AG04449 (cell line): ENCODE data around the gene FOXP1.

ENCODE experiments used
- CTCF ChIA-PET: fragments of 350-600 bp; formaldehyde crosslinking; extraction: SDS; loops from one replicate; lab custom pipeline; 2021; ENCODE audit warnings: antibody characterized with exemption; lab: Yijun Ruan, JAX
- POLR2A ChIA-PET: fragments of 400-600, 350-600 bp; formaldehyde crosslinking; extraction: SDS; loops from one replicate; lab custom pipeline; 2020; ENCODE audit warnings: antibody characterized with exemption, inconsistent platforms; lab: Yijun Ruan, JAX
- DNase-seq: peaks from one replicate; pipeline ENCODE4 v3.0.0-alpha.2; 2010; ENCODE audit warnings: low read depth, low spot score
- H3K4me3 ChIP-seq: 2 replicates; pipeline ENCODE4 v1.5.1; 2011; ENCODE audit warnings: low read depth, mild to moderate bottlenecking, control low read depth, low read length
- TF ChIP-seq, protein P1 (sequence below): IDR thresholded peaks from one replicate; pipeline ENCODE4 v1.5.1; 2011; ENCODE audit warnings: mild to moderate bottlenecking, moderate library complexity, low read length, control low read depth, inconsistent platforms; ENCODE audit not compliant: insufficient read depth; ENCODE audit errors: missing control alignments

FOXP1 gene

DNA sequence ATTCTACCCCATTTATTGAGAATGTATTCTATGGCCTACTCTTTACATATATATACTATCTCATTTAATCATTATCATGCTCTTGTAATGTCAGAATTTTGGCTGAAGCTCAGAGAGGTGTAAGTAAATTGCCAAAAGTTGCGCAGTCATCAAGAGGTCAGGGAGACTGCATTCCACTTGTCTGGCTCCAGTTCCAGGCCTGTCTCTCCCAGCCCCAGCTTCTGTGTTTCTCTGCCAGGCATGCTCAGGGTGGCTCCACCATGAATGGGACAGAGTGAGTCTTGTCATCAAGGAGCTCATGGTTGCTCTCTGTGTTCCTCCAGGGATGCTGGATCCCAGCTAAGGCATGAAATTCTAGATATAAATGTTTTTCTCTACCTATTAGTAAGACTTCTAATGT lies 635.9 kb downstream of the FOXP1 start:
- TF ChIP-seq, protein P1, sequence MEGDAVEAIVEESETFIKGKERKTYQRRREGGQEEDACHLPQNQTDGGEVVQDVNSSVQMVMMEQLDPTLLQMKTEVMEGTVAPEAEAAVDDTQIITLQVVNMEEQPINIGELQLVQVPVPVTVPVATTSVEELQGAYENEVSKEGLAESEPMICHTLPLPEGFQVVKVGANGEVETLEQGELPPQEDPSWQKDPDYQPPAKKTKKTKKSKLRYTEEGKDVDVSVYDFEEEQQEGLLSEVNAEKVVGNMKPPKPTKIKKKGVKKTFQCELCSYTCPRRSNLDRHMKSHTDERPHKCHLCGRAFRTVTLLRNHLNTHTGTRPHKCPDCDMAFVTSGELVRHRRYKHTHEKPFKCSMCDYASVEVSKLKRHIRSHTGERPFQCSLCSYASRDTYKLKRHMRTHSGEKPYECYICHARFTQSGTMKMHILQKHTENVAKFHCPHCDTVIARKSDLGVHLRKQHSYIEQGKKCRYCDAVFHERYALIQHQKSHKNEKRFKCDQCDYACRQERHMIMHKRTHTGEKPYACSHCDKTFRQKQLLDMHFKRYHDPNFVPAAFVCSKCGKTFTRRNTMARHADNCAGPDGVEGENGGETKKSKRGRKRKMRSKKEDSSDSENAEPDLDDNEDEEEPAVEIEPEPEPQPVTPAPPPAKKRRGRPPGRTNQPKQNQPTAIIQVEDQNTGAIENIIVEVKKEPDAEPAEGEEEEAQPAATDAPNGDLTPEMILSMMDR: no peak
- DNase-seq: no peak
- ChIA-PET CTCF (no interaction called here), POLR2A (no interaction called here)
- H3K4me3 ChIP-seq: no peak overlapping the region

DNA sequence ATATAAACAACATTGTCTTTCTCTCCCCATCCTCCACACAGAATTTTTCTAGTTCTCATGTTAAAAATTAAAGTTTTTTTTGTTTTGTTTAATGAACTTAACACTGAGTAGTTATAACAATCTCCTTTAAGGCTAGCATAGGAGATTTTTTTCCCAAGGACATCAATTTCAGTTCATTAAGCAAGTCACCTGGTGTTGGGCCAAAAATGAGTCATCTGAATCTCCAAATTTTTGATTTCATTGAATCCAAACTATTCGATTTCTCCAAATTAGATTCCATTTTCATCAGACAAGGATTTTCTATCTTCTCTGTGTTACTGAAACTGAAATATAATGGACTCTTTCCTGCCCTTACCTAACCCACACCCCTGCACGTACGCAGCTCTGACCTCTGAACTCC lies 639.6 kb downstream of the FOXP1 start:
- no peak for DNase-seq
- H3K4me3 ChIP-seq: no peak overlapping the region
- TF ChIP-seq, protein P1: no peak
- POLR2A ChIA-PET: no interaction called here
- CTCF ChIA-PET: no interaction called here

DNA sequence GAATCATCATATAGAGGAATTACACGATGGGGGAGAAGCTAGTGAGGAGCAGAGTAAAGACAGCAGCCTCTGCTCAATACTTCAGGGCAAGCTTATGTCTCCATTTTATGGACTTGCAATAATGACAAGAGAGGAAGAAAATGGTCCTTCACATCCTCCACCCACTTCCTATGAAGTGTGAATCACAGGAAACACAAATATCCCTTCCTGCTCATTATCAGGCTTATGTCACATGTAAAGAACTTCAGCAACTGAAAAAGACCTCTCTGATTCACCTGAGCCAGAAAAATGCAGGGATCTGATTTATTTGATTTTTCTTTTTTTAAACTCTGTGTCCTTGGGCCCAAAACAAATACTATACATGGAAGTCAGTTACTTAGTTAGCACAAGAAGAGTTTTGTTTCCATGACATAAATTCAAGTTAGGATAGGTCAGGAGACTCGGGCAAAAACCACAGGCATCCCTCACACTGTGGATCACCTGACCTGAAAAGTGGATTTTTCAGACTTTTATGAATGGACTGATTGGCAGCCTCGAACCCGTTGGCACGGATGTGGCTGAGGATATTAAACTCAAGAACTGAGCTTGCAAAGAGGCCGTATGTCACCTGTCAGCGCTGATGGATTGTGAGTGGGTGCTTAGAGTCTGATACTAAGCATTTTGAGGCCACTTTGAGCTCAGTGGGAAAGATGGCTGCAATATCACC lies 650.3 kb downstream of the FOXP1 start:
- POLR2A ChIA-PET: no interaction called here
- CTCF ChIA-PET: interaction anchor here (1.0 kb wide), 1 partner anchor 12 kb away, joined by 3 read pairs; no protein-coding TSS in a partner anchor
- DNase-seq: no peak
- no peak overlapping the region for H3K4me3 ChIP-seq
- TF ChIP-seq, protein P1: no peak

DNA sequence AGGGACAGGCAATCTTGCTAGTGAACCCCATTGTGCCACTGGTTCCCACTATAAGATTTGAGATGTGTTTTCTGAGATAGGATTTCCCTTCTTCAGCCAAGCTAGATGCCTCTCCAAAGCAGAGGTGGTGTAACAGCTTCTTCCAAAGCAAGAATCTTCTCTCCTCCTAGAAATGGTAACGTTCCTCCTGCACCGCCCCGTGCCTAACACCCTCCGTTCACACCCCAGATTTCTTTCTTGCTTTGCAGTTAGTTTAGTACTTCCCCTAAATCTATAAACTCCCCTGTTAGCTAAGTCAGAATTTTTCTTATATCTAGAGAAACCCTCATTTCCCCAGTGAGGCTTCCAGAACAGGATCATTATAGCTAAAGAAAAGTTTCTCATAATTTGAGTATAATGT lies 653.5 kb downstream of the FOXP1 start:
- TF ChIP-seq, protein P1: no peak
- no peak overlapping the region for H3K4me3 ChIP-seq
- DNase-seq: no peak
- CTCF ChIA-PET: no interaction called here
- POLR2A ChIA-PET: no interaction called here

GRCh38 chr3:70927239-70927638 lies 656.3 kb downstream of the FOXP1 start:
- H3K4me3 ChIP-seq: no peak overlapping the region
- TF ChIP-seq, protein P1: no peak
- ChIA-PET CTCF (no interaction called here), POLR2A (no interaction called here)
- DNase-seq: no peak

- POLR2A ChIA-PET: no interaction called here
- TF ChIP-seq, protein P1: no peak
- DNase-seq: no peak
- CTCF ChIA-PET: no interaction called here
- no peak overlapping the region for H3K4me3 ChIP-seq
Measured at GRCh38 chr3:70926835-70927234, 656.7 kb downstream of the FOXP1 start.
